ENCODE results near the gene HDDC2. TPM values are rescaled to one million over a fixed set of nuclear protein-coding genes. Genes with fewer than 3 reads are reported as not detected.

Gene HDDC2
- total and polyA plus RNA-seq, 12 donors: 94.2 to 166 (median 125) TPM

DNA sequence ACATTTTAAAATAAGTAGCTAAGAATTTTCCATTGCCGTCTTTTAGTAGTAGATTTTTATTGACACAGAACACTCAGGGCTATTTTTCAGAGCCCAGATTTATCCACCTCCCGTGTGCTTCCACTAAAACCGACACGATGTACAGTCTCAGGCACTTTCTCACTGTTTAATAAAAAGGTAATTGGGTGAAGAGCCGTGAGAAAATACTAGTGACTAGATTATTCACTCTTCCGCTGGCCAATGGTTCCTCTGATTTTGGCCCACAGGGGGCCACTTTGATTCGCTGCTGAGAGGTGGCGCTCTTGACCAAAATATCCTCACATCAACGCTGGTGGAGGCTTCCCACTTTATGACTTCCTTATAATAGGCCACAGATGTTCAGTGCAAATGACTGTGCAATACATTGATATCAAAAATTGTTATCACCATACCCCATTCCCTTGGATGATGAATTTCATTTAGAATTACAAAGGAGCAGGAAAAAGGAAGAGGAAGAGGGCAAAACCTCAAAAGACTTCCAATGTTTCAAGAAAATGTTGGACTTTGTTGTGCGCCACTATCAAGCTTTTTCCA, 12.3 kb upstream of the HDDC2 start:
- Histone ChIP-seq H3K9me3 (replicated peaks in 1 of 3) (no peaks in the 10 kb centered on the region), H3K27me3 (no peaks in the 10 kb centered on the region), H3K36me3 (replicated peaks in 1 of 2) (no peaks in the 10 kb centered on the region), H3K27ac (no peak overlapping the region), H3K4me3 (no peak overlapping the region), H3K4me1 (replicated peaks in 1 of 2) (no peaks in the 10 kb centered on the region)
- peak; percentile 55 to 83 (median 72) for DNase-seq
- WGBS, 4 donors: 19 to 23% (median 21%) methylated on average over 10 of the region's 10 CpGs
- intact Hi-C loops (cut with DNase I): loop anchor here (5.0 to 10.0 kb wide), 3 partner anchors 438 to 641 kb away; partner anchors contain the start of gene HINT3 (in 1 of the 2)
- no peak for TF ChIP-seq POLR2A (IDR thresholded peaks at IDR 0.05)
- peak; percentile 52 to 87 (median 74) for TF ChIP-seq CTCF (IDR thresholded peaks at IDR 0.05)

- Histone ChIP-seq H3K27ac (no peak overlapping the region), H3K4me3 (no peak overlapping the region), H3K9me3 (replicated peaks in 1 of 3) (no peaks in the 10 kb centered on the region), H3K27me3 (no peaks in the 10 kb centered on the region), H3K36me3 (replicated peaks in 1 of 2) (no peaks in the 10 kb centered on the region), H3K4me1 (replicated peaks in 1 of 2) (no peaks in the 10 kb centered on the region)
- intact Hi-C loops (cut with DNase I): loop anchor here (5.0 to 10.0 kb wide), 3 partner anchors 439 to 642 kb away; partner anchors contain the start of gene HINT3 (in 1 of the 2)
- WGBS, 4 donors: 80 to 90% (median 82%) methylated on average over 4 of the region's 4 CpGs
- DNase-seq: no peak
- TF ChIP-seq CTCF (IDR thresholded peaks at IDR 0.05) (no peak), POLR2A (IDR thresholded peaks at IDR 0.05) (no peak)
Measured at GRCh38 chr6:125312950-125313349, 11.2 kb upstream of the HDDC2 start.

GRCh38 chr6:125312478-125312877, 10.7 kb upstream of the HDDC2 start:
- Histone ChIP-seq H3K4me1 (replicated peaks in 1 of 2) (no peaks in the 10 kb centered on the region), H3K36me3 (replicated peaks in 1 of 2) (no peaks in the 10 kb centered on the region), H3K9me3 (replicated peaks in 1 of 3) (no peaks in the 10 kb centered on the region), H3K27me3 (no peaks in the 10 kb centered on the region), H3K27ac (no peak overlapping the region), H3K4me3 (no peak overlapping the region)
- TF ChIP-seq POLR2A (IDR thresholded peaks at IDR 0.05): no peak
- TF ChIP-seq CTCF (IDR thresholded peaks at IDR 0.05): no peak
- peak; percentile 37 to 72 (median 48) for DNase-seq
- 37 to 48% (median 46%) methylated on average over 2 of the region's 2 CpGs for WGBS, 4 donors
- intact Hi-C loops (cut with DNase I): loop anchor here (5.0 to 10.0 kb wide), 3 partner anchors 440 to 642 kb away; partner anchors contain the start of gene HINT3 (in 1 of the 2)

GRCh38 chr6:125310994-125311649, 9.4 kb upstream of the HDDC2 start:
- Histone ChIP-seq H3K4me1 (replicated peaks in 1 of 2) (no peaks in the 10 kb centered on the region), H3K27me3 (no peaks in the 10 kb centered on the region), H3K4me3 (no peak overlapping the region), H3K36me3 (replicated peaks in 1 of 2) (no peaks in the 10 kb centered on the region), H3K9me3 (replicated peaks in 1 of 3) (no peaks in the 10 kb centered on the region), H3K27ac (no peak overlapping the region)
- peak; percentile 68 to 84 (median 82) for TF ChIP-seq CTCF (IDR thresholded peaks at IDR 0.05)
- TF ChIP-seq POLR2A (IDR thresholded peaks at IDR 0.05): no peak
- WGBS, 4 donors: 39 to 51% (median 43%) methylated on average over 7 of the region's 7 CpGs
- intact Hi-C loops (cut with DNase I): loop anchor here (5.0 to 10.0 kb wide), 3 partner anchors 441 to 644 kb away; partner anchors contain the start of gene HINT3 (in 1 of the 2)
- DNase-seq: peak in 6 of 7 donors; percentile 22 to 61 (median 32)

Data from adrenal gland (tissue), 12 donors.